HUES6 (cell line): ENCODE measurements around the gene SACM1L.

Experiments used
- H3K27ac ChIP-seq: 2 replicates; pipeline ENCODE4 v1.7.0; 2013; ENCODE audit warnings: low read depth, mild to moderate bottlenecking, low read length, inconsistent platforms
- H3K27me3 ChIP-seq: 2 replicates; pipeline ENCODE4 v1.6.1; 2013; ENCODE audit warnings: low read length; ENCODE audit not compliant: control insufficient read depth, insufficient read depth
- H3K36me3 ChIP-seq: 2 replicates; pipeline ENCODE4 v1.6.1; 2013; ENCODE audit warnings: low read length; ENCODE audit not compliant: control insufficient read depth, insufficient read depth
- H3K4me1 ChIP-seq: 2 replicates; pipeline ENCODE4 v1.6.1; 2013; ENCODE audit warnings: low read length; ENCODE audit not compliant: control insufficient read depth, insufficient read depth
- H3K4me3 ChIP-seq: 2 replicates; pipeline ENCODE4 v1.5.1; 2013; ENCODE audit warnings: low read depth, low read length
- H3K9ac ChIP-seq: one replicate; pipeline ENCODE4 v1.6.1; 2013; ENCODE audit warnings: mild to moderate bottlenecking, low read length
- H3K9me3 ChIP-seq: 2 replicates; pipeline ENCODE4 v1.6.1; 2013; ENCODE audit warnings: low read depth, low read length; ENCODE audit not compliant: control insufficient read depth, insufficient read depth

The SACM1L gene

GRCh38 chr3:45759851-45760250 is 70.7 kb downstream of the SACM1L start:
- H3K27ac ChIP-seq, result no peak overlapping the region
- no peaks in the 10 kb centered on the region for H3K36me3 ChIP-seq
- peaks cover 6% of the 10 kb centered on the region for H3K4me1 ChIP-seq
- H3K4me3 ChIP-seq, result no peak overlapping the region
- H3K9ac ChIP-seq, result no peak overlapping the region
- no peaks in the 10 kb centered on the region for H3K9me3 ChIP-seq
- no peaks in the 10 kb centered on the region for H3K27me3 ChIP-seq

GRCh38 chr3:45760878-45761711 is 71.9 kb downstream of the SACM1L start:
- Histone ChIP-seq H3K36me3 (no peaks in the 10 kb centered on the region), H3K9ac (no peak overlapping the region), H3K9me3 (no peaks in the 10 kb centered on the region), H3K27ac (no peak overlapping the region), H3K4me1 (peaks cover 10% of the 10 kb centered on the region), H3K4me3 (no peak overlapping the region), H3K27me3 (no peaks in the 10 kb centered on the region)

- no peaks in the 10 kb centered on the region for H3K27me3 ChIP-seq
- H3K4me3 ChIP-seq, result no peak overlapping the region
- no peaks in the 10 kb centered on the region for H3K36me3 ChIP-seq
- no peaks in the 10 kb centered on the region; the same call in 1 of the 2 replicates for H3K9me3 ChIP-seq
- H3K9ac ChIP-seq, result no peak overlapping the region
- H3K4me1 ChIP-seq, result peaks cover 10% of the 10 kb centered on the region
- no peak overlapping the region for H3K27ac ChIP-seq
These were observed 72.6 kb downstream of the SACM1L start for GRCh38 chr3:45761831-45762230.

GRCh38 chr3:45762647-45763302 is 73.6 kb downstream of the SACM1L start:
- H3K4me1 ChIP-seq, result peaks cover 10% of the 10 kb centered on the region
- no peaks in the 10 kb centered on the region; the same call in 1 of the 2 replicates for H3K9me3 ChIP-seq
- H3K9ac ChIP-seq, result no peak overlapping the region
- H3K27ac ChIP-seq, result no peak overlapping the region
- H3K36me3 ChIP-seq, result no peaks in the 10 kb centered on the region
- H3K4me3 ChIP-seq, result no peak overlapping the region
- no peaks in the 10 kb centered on the region for H3K27me3 ChIP-seq

GRCh38 chr3:45763303-45763675 is 74.1 kb downstream of the SACM1L start:
- H3K27me3 ChIP-seq, result no peaks in the 10 kb centered on the region
- H3K4me1 ChIP-seq, result peaks cover 10% of the 10 kb centered on the region
- H3K4me3 ChIP-seq, result no peak overlapping the region
- H3K36me3 ChIP-seq, result no peaks in the 10 kb centered on the region
- H3K9me3 ChIP-seq, result no peaks in the 10 kb centered on the region; the same call in 1 of the 2 replicates
- no peak overlapping the region for H3K27ac ChIP-seq
- no peak overlapping the region for H3K9ac ChIP-seq

GRCh38 chr3:45765266-45765851 is 76.2 kb downstream of the SACM1L start:
- H3K9ac ChIP-seq, result no peak overlapping the region
- no peaks in the 10 kb centered on the region; the same call in 1 of the 2 replicates for H3K9me3 ChIP-seq
- no peak overlapping the region for H3K27ac ChIP-seq

GRCh38 chr3:45765958-45766357 is 76.8 kb downstream of the SACM1L start:
- no peak overlapping the region for H3K4me3 ChIP-seq
- H3K9ac ChIP-seq, result no peak overlapping the region
- no peaks in the 10 kb centered on the region for H3K27me3 ChIP-seq
- peaks cover 5% of the 10 kb centered on the region for H3K4me1 ChIP-seq
- no peaks in the 10 kb centered on the region for H3K36me3 ChIP-seq
- no peaks in the 10 kb centered on the region; the same call in 1 of the 2 replicates for H3K9me3 ChIP-seq
- no peak overlapping the region for H3K27ac ChIP-seq

More at GRCh38 chr3:45765266-45765851, 76.2 kb downstream of the SACM1L start:
- no peak overlapping the region for H3K4me3 ChIP-seq
- no peaks in the 10 kb centered on the region for H3K36me3 ChIP-seq
- H3K27me3 ChIP-seq, result no peaks in the 10 kb centered on the region
- peaks cover 10% of the 10 kb centered on the region for H3K4me1 ChIP-seq

GRCh38 chr3:45771166-45771775 is 82.1 kb downstream of the SACM1L start:
- no peaks in the 10 kb centered on the region; the same call in 1 of the 2 replicates for H3K27me3 ChIP-seq

GRCh38 chr3:45771831-45772230 is 82.6 kb downstream of the SACM1L start:
- Histone ChIP-seq H3K27me3 (no peaks in the 10 kb centered on the region; the same call in 1 of the 2 replicates), H3K9ac (no peak overlapping the region), H3K27ac (no peak overlapping the region), H3K36me3 (no peaks in the 10 kb centered on the region), H3K9me3 (no peaks in the 10 kb centered on the region), H3K4me3 (no peak overlapping the region), H3K4me1 (peaks cover 12% of the 10 kb centered on the region)

More at GRCh38 chr3:45771166-45771775, 82.1 kb downstream of the SACM1L start:
- Histone ChIP-seq H3K4me1 (peaks cover 7% of the 10 kb centered on the region), H3K9me3 (no peaks in the 10 kb centered on the region; the same call in 1 of the 2 replicates), H3K4me3 (no peak overlapping the region), H3K36me3 (no peaks in the 10 kb centered on the region), H3K27ac (no peak overlapping the region), H3K9ac (no peak overlapping the region)

GRCh38 chr3:45772341-45773035 is 83.3 kb downstream of the SACM1L start:
- Histone ChIP-seq H3K27ac (no peak overlapping the region), H3K4me3 (no peak overlapping the region), H3K27me3 (no peaks in the 10 kb centered on the region; the same call in 1 of the 2 replicates), H3K36me3 (no peaks in the 10 kb centered on the region), H3K9ac (no peak overlapping the region), H3K9me3 (no peaks in the 10 kb centered on the region), H3K4me1 (peaks cover 15% of the 10 kb centered on the region)
